GM21576 (cell line): ENCODE measurements around the gene UBE2E1.

Experiments used
- ATAC-seq: cut with Tn5 transposase; IDR thresholded peaks from one replicate; pipeline ENCODE4 v1.9.1; 2021; ENCODE audit warnings: mild to moderate bottlenecking, moderate library complexity; ENCODE audit not compliant: unreplicated experiment

The UBE2E1 gene

DNA sequence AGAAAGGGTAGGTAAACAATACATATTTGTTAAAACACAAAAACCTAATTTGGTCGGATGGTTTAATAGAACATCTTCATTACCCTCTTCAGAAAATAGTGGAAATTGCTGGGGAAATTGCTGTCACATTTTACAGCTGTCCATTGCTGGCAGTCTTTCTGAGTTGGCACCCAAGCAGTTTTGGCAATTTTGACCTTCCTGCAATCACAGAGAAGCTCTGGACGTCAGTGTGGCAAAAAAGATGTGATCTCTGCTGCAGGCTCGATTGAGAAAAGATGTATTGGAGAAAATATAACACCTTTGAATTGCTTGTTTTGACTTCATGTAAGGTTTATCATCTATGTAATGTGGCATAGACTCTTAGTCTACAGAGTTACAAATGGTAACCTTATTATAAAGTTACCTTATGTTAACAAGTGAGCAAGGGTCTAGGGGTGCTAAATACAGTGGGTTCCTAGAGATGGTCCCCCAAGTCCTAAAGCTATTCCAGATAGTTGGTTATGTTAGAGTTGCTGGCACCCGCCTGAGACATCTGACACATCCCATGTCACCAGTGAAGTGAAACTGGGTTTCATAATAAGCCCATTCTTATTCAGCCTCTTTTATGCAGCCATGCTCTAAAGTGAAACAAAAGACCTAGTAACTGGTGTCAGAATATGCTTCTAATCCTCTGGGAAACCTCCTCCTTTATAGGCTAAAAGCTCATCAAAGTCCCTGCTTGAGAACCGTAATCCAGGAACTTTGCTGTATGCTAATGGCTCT lies 14.0 kb downstream of the UBE2E1 start:
- peak; percentile 66 for ATAC-seq

DNA sequence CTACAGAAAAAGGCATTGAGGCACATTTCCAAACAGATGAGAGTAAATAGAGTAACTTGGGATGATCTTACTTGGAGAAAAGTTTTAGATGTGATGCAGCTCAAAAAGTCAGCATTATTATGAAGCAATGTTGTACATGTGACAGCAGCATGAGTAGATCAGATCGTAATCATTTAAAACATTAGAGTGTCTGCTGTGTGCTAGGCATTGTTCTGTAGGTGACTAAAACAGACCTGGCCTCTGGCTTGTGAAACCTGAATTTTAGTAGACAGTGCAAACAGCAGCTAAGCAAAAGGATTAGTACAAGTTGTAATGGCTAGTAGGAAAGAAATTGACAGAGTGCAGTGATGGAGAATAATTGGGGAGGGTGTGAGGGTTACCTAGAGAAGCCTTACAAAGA lies 15.1 kb downstream of the UBE2E1 start:
- ATAC-seq = no peak

DNA sequence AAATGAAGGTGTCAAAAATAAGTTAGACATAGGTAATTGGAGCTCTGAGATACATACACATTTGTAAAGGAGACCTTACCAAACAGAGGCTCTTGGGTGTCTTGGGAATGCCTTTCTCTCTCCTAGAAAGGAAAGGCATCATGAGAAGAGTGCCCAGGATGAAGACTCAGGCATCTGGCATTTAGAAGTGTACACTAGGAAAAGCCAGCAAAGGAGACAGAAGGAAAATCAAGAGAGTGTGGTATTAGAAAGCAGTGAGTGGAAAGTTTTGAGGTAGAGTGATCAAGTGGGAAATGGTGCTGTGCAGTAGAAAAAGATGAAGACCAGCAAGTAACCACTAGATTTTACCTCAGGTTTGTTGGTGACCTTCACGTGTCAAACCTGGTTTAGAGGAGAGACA lies 16.1 kb downstream of the UBE2E1 start:
- ATAC-seq = no peak

DNA sequence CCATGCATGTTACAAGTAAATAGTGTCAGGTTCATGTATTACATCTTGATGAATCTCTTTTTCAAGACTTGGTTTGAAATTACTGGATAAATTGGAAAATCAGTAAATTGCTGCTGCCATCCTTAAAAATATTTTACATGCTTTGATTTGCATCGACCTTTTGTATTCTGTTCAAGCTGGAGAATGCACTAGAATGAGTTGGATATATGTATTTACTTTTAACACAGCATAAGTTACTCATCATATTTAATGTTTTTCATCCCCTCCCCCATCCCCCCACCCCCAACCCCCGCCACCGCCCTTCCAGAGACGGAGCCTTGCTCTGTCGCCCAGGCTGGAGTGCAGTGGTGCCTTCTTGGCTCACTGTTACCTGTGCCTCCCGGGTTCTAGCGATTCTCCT lies 16.8 kb downstream of the UBE2E1 start:
- ATAC-seq = no peak

GRCh38 chr3:23823620-23824019 lies 17.9 kb downstream of the UBE2E1 start:
- no peak for ATAC-seq

- no peak for ATAC-seq
Observed at GRCh38 chr3:23824699-23825444, 19.1 kb downstream of the UBE2E1 start.

- no peak for ATAC-seq
Observed at GRCh38 chr3:23825802-23826201, 20.0 kb downstream of the UBE2E1 start.

DNA sequence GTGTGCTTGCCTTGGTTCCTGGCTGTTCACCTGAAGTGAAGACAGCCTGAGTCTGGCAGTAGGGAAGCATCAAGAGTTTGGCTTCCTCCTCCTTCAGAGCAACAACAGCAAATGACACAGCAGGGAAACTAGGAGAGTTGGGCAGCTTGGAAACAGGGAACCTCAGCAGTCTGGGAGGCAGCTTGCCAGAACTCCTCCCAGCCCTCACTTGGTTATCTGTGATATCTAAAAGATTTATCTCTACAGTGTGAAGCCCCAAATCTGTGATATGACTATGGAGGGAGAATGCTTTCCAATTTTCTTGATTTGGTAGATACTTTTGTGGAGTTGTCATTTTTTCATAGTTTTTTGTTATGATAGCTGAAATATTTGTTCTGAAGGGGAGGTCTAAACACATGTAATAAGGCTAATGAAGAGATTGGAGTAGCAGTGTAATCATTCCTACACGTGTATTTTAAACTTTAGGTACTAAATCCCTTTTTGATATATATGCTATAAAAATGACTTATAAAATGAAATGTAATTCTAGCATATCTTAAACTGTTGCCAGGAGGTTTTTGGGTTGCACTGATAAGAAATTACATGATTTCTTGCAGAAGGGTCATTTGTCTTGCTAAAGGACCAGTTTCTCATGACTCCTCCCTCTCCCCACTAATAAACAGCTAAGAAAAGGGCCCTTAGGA lies 20.8 kb downstream of the UBE2E1 start:
- no peak for ATAC-seq

DNA sequence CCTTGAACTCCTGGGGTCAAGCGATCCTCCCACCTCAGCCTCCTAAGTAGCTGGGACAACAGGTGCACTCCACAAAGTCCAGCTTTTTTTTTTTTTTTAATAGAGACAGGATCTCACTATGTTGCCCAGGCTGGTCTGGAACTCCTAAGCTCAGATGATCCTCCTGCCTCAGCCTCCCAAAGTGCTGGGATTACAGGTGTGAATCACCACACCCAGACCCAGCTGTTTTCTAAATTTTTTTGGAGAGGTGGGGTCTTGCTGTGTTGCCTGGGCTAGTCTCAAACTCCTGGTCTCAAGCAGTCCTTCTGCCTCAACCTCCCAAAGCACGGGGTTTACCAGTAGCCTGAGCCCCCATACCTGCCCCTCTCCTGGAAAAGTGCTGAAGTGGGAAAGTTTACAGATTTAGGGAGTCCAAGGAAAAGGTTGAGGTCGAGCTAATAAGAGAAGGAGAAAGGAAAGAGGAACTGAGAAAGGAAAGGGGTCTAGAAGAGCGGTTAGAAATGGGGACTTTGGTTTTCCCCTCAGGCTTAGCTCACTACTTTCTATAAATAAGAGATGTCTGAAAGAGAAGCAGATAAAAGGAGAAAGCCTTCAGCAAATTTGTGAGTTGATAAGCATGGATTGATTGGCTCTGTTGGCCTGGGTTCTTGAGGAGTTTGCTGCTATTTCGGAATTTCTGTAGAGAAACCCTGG lies 23.6 kb downstream of the UBE2E1 start:
- ATAC-seq = peak; percentile 64

DNA sequence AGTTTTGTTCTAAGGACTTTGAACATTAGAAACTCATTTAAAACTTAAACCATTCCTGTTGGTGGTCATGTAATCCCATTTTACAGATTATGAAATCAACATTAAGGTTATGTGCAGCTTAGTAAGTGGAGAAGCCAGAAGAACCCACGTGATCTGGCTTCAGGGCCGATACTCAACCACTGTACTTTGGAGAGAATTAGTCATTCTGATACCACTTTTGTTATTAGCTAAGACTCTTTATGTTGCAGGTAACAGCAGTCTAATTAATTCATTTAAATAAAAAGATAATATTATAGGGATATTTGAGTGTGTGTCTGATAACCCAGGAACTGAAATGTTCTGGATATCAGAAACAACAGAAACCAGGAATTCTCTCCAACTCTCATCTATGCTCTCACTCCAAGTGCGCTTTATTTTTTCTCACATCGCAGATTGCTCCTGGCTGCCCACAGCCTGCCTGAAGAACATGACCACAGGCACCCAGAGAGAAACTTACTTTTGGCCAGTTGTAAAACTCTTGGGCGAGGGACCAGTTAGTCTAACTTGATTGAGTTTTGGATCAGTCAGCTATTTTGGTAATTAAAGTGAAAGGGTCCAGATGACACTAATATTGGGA lies 25.2 kb downstream of the UBE2E1 start:
- ATAC-seq = peak; percentile 75

DNA sequence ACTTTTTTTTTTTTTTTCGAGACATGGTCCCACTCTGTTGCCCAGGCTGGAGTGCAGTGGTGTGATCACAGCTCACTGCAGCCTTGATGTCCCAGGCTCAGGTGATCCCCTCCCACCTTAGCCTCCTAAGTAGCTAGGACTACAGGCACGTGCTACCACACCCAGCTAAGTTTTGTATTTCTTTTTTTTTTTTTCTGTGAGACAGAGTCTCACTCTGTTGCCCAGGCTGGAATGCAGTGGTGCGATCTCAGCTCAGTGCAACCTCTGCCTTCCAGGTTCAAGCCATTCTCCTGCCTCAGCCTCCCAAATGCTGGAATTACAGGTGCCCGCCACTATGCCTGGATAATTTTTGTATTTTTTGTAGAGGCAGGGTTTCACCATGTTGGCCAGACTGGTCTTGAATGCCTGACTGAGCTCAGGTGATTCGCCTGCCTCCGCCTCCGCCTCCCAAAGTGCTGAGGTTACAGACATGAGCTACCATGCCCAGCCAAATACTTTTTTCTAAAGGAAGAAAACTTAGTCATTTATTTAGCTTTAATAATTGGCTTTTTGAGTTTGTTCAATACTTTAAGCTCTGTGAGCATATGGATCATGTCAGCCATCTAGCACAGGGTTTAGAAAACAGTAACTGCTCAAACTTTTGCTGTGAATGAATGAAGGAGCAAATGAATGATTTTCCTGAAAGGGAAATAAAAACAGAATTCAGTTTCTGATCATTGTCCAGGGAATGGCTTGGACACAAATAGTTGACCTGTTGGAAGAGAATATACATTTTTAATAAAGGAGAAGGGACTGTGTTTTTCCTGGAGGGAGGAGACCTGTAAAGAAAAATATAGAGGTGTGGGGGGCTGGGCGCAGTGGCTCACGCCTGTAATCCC lies 26.0 kb downstream of the UBE2E1 start:
- ATAC-seq = peak; percentile 6

DNA sequence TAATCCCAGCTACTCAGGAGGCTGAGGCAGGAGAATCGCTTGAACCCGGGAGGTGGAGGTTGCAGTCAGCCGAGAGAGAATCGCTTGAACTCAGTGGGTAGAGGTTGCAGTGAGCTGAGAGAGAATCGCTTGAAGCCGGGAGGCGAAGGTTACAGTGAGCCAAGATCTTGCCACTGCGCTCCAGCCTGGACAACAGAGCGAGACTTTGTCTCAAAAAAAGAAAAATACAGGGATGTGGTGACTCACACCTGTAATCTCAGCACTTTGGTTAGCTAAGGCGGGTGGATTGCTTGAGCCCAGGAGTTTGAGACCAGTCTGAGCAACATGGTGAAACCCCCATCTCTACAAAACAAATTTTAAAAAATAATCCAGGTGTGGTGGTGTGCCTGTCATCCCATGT lies 26.8 kb downstream of the UBE2E1 start:
- no peak for ATAC-seq

DNA sequence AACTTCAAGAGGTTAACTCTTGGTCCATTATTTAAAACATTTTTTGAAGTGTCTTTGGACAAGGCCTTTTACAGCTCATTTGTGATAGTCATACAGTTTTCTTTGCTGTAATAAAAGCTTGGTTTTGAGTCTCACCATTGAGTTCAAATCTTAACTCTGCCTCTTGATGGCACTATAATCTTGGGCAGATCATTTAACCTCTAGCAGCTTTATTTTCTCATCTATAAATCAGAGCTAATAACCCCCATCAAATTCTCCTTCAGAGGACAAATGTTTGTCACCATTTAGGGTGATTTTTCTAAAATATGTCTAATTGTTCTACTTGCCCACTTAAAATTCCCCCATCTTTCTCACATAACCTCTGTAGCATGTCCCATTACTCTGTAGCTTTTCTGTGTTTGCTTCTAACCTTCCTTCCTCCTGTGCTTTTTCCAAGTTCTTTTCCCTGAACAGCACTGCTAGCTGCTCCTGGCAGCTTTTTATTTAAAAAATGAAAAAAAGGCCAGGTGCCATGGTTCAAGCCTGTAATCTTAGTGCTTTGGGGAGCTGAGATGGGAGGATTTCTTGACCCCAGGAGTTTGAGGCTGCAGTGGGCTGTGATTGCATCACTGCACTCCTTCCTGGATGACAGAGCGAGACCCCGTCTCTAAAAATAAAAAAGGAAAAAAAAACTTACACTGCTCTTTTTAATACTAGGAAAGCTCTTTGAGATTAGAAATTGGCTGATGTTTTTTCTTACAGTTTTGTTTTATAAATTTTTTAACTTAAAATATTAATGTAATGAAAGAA lies 28.5 kb downstream of the UBE2E1 start:
- no peak for ATAC-seq

DNA sequence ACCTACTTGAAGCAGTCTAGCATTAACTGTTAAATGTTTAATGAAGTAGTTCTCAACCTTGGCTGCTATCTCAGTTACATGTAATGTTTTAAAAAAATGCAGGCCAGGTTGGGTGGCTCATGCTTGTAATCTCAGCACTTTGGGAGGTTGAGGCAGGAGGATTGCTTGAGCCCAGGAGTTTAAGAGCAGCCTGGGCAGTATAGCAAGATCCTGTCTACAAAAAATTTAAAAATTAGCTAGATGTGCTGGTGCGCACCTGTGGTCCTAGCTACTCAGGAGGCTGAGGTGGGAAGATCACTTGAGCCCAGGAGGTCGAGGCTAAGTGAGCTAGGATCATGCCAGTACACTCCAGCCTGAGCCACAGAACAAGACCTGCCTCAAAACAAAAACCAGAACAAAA lies 29.3 kb downstream of the UBE2E1 start:
- ATAC-seq = no peak

DNA sequence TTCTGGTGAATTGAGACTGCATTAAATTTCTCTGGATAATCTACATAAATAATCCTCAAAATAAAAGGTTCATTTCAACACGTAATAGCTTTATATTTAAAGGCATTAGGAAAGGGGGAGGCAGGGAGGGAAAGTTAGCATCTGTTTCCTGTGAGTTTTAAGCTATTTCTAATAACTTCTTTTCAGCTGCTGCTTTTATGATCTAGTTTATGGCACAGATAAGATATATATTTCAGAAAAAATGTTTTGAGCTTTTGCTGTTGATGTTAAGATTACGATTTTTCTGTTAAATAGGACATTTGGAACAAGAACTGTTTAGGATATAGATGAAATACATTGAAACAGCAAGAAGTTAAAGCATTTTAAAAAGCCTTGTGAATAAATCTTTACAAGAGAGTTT lies 30.0 kb downstream of the UBE2E1 start:
- ATAC-seq = no peak

DNA sequence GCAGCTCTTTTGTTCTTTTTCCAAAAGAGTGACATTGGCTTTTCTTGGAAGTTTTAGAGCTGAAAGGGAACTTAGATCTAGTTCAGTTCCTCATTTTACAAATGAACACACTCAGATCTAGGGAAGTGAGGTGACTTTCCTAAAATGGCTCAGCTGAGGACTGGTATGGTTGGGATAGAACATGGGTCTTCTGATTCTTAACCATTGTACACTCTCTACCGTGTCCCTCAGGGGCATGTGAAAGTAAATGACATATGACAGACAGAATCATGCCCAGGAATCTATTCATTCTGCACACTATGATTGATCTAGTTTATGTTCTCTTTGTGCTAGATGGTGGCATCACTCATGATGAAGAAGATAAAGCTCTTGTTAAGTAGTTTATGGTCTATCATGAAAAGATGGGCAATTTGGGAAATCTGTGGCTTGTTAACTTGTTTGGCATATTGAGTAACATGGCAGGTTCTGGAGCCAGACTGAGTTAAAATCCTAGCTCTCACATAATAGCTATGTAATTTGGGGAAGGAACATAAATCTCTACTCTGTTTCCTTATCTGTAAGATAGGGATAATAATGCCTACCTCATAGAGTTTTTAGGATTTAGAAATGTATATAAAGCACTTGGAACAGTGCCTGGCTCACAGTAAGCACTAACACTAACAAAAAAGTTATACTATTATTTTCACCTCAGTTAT lies 30.9 kb downstream of the UBE2E1 start:
- ATAC-seq = no peak

DNA sequence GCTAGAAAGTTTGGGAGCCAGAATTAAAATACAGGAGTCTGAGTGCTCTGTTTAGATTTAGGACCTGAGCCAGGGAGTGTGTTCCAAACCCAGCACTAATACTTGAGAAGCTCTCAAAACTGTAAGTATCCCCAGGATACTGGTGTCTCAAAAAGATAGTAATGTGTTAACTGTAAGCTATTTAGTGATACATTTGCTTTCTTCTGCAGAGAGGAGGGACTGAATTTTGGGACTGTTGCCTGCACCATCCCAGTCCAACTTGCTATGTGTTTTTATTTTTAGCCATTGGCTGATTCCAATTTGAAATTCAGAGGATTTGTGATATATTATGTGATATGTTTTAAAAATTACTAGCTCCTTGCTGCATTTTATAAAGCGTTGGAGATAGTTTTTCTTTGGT lies 31.5 kb downstream of the UBE2E1 start:
- no peak for ATAC-seq

DNA sequence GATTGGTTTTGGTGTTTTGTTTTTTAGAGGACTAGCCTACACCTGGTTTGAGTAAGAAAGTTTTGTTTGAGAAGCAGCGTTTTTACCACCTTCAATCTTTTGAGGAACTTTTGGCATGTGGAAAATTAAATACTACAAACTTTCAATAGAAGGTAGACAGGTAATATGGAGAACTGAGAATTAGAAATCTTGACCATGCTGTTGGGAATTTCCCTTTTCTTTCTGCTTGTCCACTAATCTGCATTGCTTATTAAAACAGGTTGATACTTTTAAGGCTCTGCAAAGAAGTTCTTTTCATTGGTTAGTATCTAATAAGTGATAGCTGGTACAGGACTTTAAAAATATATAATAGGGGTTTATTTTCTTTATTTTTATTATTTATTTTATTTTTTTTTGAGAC lies 31.9 kb downstream of the UBE2E1 start:
- peak; percentile 43 for ATAC-seq

GRCh38 chr3:23840521-23840920 lies 34.8 kb downstream of the UBE2E1 start:
- ATAC-seq = no peak
